Measurements from ENCODE around the gene RABEP2.
A peak's percentile ranks its signal among the peaks of the same experiment; 100 is the strongest.
"Not testable (repeated sequence)": the region's sequence is repeated elsewhere in the genome, so short reads cannot be mapped to it uniquely, and the experiment has no call there.

RABEP2 gene

GRCh38 chr16:28930203-28930602 lies 5.2 kb upstream of the RABEP2 start:
- DNase-seq (ENCODE audit: low read depth in 1 of 2, low spot score in 1 of 2), result no peak
- Histone ChIP-seq H3K27me3 (ENCODE audit: insufficient read depth, poor library complexity, severe bottlenecking) (no peaks in the 10 kb centered on the region), H3K4me3 (replicated peaks; ENCODE audit: insufficient read depth, low read length) (no peak overlapping the region), H3K27ac (replicated peaks) (peak overlapping the region; percentile 72)
- TF ChIP-seq SPI1 (IDR thresholded peaks at IDR 0.05; ENCODE audit: borderline replicate concordance, low read depth) (no peak), REST (IDR thresholded peaks at IDR 0.05; ENCODE audit: insufficient replicate concordance, low read depth) (no peak), POLR2AphosphoS5 (IDR thresholded peaks at IDR 0.05; ENCODE audit: low read depth) (no peak), GABPA (IDR thresholded peaks at IDR 0.05; ENCODE audit: low read depth) (no peak), CTCF (IDR thresholded peaks at IDR 0.05; ENCODE audit: insufficient read depth, low read length) (no peak)

GRCh38 chr16:28927815-28928214 lies 2.8 kb upstream of the RABEP2 start:
- no peak for DNase-seq (ENCODE audit: low read depth in 1 of 2, low spot score in 1 of 2)
- no peaks in the 10 kb centered on the region for H3K27me3 ChIP-seq (ENCODE audit: insufficient read depth, poor library complexity, severe bottlenecking)
- TF ChIP-seq CTCF (IDR thresholded peaks at IDR 0.05; ENCODE audit: insufficient read depth, low read length) (no peak), SPI1 (IDR thresholded peaks at IDR 0.05; ENCODE audit: borderline replicate concordance, low read depth) (no peak), POLR2AphosphoS5 (IDR thresholded peaks at IDR 0.05; ENCODE audit: low read depth) (no peak), REST (IDR thresholded peaks at IDR 0.05; ENCODE audit: insufficient replicate concordance, low read depth) (no peak), GABPA (IDR thresholded peaks at IDR 0.05; ENCODE audit: low read depth) (no peak)
- no peak overlapping the region for H3K4me3 ChIP-seq (replicated peaks; ENCODE audit: insufficient read depth, low read length)
- no peak overlapping the region for H3K27ac ChIP-seq (replicated peaks)

- H3K27ac ChIP-seq (replicated peaks); H3K4me3 ChIP-seq (replicated peaks; ENCODE audit: insufficient read depth, low read length); DNase-seq (ENCODE audit: low read depth in 1 of 2, low spot score in 1 of 2); H3K27me3 ChIP-seq (ENCODE audit: insufficient read depth, poor library complexity, severe bottlenecking): not testable (repeated sequence)
Measured at GRCh38 chr16:28926284-28926683, 1.2 kb upstream of the RABEP2 start.

- Histone ChIP-seq H3K4me3 (replicated peaks; ENCODE audit: insufficient read depth, low read length) (peak overlapping the region; percentile 84), H3K27ac (replicated peaks) (peak overlapping the region; percentile 96), H3K27me3 (ENCODE audit: insufficient read depth, poor library complexity, severe bottlenecking) (no peaks in the 10 kb centered on the region)
- peak; percentile 73 to 74 for DNase-seq (ENCODE audit: low read depth in 1 of 2, low spot score in 1 of 2)
- peak; percentile 51 for TF ChIP-seq POLR2AphosphoS5 (IDR thresholded peaks at IDR 0.05; ENCODE audit: low read depth)
- TF ChIP-seq GABPA (IDR thresholded peaks at IDR 0.05; ENCODE audit: low read depth), result 0 out of 2 replicates have a peak, but pooled peaks have one; percentile 5
- TF ChIP-seq REST (IDR thresholded peaks at IDR 0.05; ENCODE audit: insufficient replicate concordance, low read depth), result no peak
- no peak for TF ChIP-seq CTCF (IDR thresholded peaks at IDR 0.05; ENCODE audit: insufficient read depth, low read length)
Measured at GRCh38 chr16:28925386-28926228, 569 bp upstream of the RABEP2 start.

Data from HL-60 (cell line).